Retinal pigment epithelial cell (primary cell): ENCODE data around the gene LDLRAD2.

Experiments used
- DNase-seq: peaks from one replicate; pipeline ENCODE4 v3.0.0-alpha.2; 2010; ENCODE audit warnings: low read depth
- H3K4me3 ChIP-seq: 2 replicates; pipeline ENCODE4 v1.5.1; 2011; ENCODE audit warnings: mild to moderate bottlenecking, low read length, control low read depth, moderate library complexity
- TF ChIP-seq, protein P1 (sequence below): conservative IDR thresholded peaks from 2 replicates; pipeline ENCODE4 v1.5.1; 2011; ENCODE audit warnings: low read depth, low read length, control low read depth, inconsistent platforms

The LDLRAD2 gene

GRCh38 chr1:21828075-21828474 is 16.0 kb downstream of the LDLRAD2 start:
- TF ChIP-seq, protein P1, sequence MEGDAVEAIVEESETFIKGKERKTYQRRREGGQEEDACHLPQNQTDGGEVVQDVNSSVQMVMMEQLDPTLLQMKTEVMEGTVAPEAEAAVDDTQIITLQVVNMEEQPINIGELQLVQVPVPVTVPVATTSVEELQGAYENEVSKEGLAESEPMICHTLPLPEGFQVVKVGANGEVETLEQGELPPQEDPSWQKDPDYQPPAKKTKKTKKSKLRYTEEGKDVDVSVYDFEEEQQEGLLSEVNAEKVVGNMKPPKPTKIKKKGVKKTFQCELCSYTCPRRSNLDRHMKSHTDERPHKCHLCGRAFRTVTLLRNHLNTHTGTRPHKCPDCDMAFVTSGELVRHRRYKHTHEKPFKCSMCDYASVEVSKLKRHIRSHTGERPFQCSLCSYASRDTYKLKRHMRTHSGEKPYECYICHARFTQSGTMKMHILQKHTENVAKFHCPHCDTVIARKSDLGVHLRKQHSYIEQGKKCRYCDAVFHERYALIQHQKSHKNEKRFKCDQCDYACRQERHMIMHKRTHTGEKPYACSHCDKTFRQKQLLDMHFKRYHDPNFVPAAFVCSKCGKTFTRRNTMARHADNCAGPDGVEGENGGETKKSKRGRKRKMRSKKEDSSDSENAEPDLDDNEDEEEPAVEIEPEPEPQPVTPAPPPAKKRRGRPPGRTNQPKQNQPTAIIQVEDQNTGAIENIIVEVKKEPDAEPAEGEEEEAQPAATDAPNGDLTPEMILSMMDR, result no peak
- H3K4me3 ChIP-seq, result no peak overlapping the region
- DNase-seq, result no peak

GRCh38 chr1:21828506-21829210 is 16.6 kb downstream of the LDLRAD2 start:
- DNase-seq, result no peak
- H3K4me3 ChIP-seq, result no peak overlapping the region
- TF ChIP-seq, protein P1, result no peak

DNA sequence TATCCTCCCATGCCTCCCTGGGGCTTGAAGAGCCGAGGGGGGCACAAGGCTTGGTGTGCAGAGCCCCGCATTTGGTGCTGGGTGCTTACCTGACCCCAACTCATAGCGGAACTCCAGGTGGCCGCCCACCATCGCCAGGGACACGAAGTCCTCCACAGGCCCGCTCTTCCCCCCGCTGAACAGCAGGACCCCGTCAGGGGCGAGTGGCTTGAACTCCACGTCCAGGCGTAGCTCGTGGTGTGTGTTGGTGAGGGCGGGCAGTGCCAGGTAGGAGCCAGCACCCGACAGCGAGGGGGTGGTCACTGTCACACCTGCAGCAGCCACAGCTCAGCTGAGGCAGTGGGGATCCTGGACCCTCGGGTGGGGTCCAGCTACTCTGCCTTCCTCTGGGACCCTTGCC is 17.2 kb downstream of the LDLRAD2 start:
- TF ChIP-seq, protein P1, result no peak
- DNase-seq, result no peak

DNA sequence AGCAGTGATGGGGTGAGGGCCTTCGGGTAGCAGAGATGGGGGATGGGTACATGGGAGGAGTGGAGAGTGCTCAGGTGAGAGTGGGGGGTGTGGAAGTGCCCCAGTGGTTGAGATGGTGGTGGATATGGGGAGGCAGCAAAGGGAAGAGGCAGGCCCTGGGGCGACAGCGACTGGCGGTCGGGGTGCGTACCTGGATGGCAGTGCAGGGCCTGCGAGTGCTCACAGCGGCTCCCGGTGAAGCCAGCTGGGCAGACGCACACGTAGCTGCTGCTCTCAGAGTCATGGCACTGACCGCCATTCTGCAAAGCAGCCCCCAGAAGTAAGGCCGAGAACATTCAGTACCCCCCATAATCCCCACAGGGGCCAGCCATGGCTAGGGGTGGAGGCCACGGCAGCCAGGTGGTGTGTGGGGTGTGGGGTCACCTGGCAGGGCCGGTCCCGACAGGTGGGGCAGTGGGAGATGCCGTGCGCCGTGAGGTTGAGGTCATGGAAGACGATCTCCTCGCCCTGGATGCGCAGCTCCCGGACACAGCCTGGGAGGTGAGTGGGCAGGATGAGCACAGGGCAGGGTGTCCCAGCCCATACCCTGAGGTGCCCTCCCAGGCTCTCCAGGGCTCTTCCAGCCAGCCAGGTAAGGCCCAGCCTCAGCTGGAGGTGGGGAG is 18.9 kb downstream of the LDLRAD2 start:
- H3K4me3 ChIP-seq, result no peak overlapping the region
- no peak for DNase-seq
- TF ChIP-seq, protein P1, result no peak

More for the DNA sequence above, 17.2 kb downstream of the LDLRAD2 start:
- no peak overlapping the region for H3K4me3 ChIP-seq

DNA sequence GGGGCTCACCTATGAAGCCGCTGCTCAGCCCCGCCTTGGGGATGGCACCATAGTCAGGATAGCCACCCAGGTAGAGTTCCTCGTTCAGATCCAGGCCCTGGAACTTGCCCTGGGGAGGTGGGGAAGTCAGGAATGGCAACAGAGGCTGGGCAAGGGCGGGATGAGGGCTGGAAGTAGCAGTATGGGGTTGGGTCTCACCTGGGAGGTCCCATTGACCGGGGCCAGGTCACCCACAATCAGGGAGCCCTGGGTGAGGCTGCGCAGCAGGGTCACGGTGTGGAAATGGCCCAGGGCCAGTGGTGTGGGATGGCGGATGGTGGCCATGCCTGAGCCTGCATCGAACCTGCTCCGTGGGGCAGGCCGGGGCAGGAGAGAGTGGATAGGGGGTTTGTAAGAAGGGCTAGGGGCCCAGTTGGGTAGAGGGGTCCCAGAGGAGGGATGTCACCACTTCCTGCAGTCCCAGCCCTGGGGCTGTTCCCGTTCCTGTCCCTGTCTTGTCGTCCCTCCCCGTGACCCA is 19.4 kb downstream of the LDLRAD2 start:
- TF ChIP-seq, protein P1, result no peak
- no peak overlapping the region for H3K4me3 ChIP-seq
- no peak for DNase-seq

GRCh38 chr1:21833392-21833976 is 21.4 kb downstream of the LDLRAD2 start:
- H3K4me3 ChIP-seq, result no peak overlapping the region
- DNase-seq, result no peak
- TF ChIP-seq, protein P1, result no peak
